Measurements from ENCODE around the gene BRIP1.

GRCh38 chr17:61904094-61904710 lies 40.9 kb upstream of the BRIP1 start:
- TF ChIP-seq RAD21 (IDR thresholded peaks at IDR 0.05; ENCODE audit: low read depth): no peak
- no peak for TF ChIP-seq EP300 (IDR thresholded peaks at IDR 0.05; ENCODE audit: borderline replicate concordance)
- TF ChIP-seq REST (IDR thresholded peaks at IDR 0.05; ENCODE audit: low read depth): no peak
